Measurements from ENCODE around the gene TCEAL9.
A peak's percentile ranks its signal among the peaks of the same experiment; 100 is the strongest.
"Not testable (repeated sequence)": the region's sequence is repeated elsewhere in the genome, so short reads cannot be mapped to it uniquely, and the experiment has no call there.

TCEAL9 gene

DNA sequence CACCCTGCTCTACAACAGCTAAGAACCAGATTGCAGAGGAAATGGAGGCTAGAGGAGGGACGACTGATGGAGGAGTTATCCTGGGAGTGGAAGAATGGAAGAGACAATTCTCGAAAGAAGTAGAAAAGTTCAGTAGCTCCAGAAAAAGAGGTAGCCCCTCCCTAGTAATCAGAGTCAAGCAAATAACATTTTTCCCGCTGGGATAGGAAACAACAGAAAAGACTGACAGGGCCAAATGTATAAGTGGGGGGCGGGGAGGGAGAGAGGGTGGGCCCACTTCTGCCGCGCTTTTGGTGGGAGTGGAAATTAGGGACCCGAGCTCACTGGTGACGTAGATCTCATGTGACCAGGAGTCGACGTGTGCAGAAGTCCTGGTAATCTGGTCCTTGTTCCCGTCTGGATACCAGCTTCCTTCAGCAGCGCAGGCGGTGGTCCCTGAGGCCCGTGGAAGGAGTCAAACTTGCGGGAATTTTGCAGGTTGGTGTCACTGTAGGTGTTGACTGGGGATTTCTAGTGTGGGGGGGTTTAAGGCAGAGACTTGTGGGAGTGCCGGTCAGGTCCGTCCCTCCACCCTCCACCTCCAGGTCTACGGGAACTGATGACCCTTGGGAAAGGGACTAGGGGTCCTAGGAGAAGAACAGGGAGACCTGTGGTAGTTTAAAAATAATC lies at the start of gene TCEAL9:
Gene TCEAL9, plus strand, starts transcription at position 377 of the 669 bp plus-strand sequence. CDS start 1,179 bp downstream, outside the sequence.
- DNase-seq, result peak; percentile 81

DNA sequence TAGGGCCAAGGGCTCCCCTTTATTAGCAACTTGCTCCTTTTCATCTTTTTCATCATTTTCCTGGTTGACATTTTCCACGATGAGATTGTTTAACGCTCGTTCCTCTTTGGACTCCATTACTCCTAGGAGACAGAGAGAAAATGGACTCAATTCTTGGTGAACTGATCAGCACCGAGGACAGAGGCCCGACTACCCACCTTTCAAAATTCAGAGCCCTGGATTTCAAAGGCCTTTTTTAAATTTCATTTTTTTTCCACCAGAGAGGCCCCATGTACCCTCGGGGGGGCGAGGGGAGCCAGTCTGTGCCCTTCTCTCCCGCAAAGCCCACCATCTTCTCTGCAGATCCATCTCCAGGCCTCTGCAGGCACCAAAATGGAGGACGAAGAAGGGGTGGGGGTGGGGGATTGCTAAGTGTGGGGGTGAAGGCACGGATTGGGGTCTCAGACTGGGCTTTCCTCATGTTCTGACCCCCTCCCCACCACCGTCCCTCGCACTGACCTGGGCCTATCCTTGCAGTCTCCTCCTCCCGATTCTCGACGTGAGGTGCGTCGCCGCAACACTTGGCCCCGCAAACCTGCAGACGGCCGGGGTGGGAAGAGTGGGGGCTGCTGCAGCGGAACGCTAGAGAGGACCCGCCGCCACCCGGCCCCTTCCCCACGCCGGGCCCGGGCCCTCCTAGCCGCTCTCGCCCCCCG lies 46.3 kb upstream of the TCEAL9 start:
- no peak for DNase-seq

DNA sequence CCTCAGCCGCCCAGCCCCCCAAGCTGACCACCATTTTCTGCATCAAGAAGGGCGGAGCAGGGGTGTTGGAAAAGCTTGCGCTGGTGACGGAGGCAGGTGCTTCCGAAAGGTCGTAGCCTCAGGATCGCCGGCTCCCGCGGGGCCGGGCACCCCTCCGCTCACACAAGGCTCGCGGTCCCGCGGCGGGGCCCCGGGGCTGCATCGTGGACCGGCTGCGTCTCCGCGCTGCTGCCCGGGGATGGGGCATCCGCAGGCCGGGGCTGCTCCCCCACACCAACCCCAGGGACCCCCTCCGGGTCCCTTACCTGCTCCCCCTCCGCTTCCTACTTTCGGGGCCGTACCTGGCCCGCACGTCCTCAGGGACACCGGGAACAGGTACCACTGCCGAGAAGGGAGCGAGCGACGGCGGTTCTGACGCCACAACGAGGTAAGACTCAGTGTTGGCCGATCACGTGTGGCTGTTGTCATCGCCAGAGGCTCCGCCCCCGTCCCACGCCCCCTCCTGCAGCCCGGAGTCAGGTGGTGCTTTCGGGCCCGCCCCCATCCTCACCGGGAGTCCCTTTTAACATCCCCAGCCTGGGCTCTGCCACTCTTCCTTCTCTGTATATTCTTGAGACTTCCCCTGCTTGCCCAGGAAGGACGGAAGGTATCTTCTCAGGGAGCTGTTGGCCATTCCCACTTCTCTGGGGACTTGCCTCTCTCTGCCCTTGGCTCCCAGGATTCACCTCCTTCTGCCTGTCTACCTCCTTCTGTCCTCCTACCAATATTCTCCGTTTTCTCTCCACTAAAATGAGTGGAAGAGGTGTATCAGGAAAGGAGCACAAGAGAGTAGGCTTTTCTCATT lies 45.5 kb upstream of the TCEAL9 start, which contains the start of gene BEX2:
Gene BEX2, minus strand, starts transcription at position 436 of the 844 bp plus-strand sequence. CDS start 1,014 bp downstream, outside the sequence.
- DNase-seq, result peak; percentile 39

- no peak for DNase-seq
Measured at GRCh38 chrX:103311399-103311780, 44.9 kb upstream of the TCEAL9 start.

GRCh38 chrX:103329991-103330390 lies 26.3 kb upstream of the TCEAL9 start, which contains the start of gene TCEAL7:
TCEAL7 (plus strand) TSS chrX:103330239; CDS start chrX:103331404, 1,165 bp downstream.
- peak; percentile 64 for DNase-seq

DNA sequence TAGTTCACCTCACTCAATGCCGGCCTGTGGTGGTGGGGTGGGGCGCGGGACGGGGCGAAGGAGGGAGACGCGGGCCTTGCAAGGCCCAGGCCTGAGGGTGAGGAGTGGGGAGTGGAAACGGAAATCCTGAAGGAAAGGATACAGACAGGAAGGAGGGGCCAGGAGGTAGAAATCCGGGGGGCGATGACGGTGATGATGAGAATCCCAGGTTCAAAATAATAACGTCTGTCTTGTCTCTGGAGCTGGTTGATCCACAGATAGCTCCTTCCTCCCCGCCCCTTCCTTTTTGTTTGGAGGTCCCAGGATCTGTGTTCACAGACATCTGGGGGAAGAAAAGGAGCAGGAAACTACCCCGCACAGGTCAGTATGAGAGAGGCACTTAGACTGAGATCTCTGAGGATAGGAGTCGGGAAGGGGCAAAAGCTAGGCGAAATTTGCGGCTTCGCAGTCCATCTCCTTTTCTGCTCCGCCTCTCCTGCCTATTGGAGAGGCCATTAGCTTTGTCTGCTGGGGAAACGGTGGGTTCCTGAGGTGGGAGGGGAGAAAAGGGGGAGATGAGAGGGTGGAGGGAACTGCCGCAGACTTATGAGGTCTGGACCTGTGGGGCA lies 25.5 kb upstream of the TCEAL9 start:
- peak; percentile 8 for DNase-seq

DNA sequence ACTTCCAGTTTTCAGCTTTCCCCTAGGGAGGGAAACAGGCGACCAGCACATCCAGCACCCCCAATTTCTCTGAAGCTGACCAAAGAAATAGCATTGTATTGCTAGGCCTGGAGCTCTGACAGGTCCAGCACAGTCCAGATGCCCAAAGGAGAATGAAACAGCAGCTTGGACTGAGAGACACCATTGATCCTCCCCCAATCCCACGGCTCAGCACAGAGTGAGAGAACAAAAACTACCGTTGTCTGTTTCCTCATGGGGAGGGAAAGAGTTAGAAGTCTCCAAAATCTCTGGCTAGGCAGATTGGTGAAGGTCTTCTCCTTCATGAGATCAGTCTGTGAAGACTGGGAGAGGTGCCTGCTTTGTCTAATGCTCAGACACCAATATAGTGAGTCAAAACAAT lies 17.6 kb upstream of the TCEAL9 start:
- DNase-seq, result no peak

DNA sequence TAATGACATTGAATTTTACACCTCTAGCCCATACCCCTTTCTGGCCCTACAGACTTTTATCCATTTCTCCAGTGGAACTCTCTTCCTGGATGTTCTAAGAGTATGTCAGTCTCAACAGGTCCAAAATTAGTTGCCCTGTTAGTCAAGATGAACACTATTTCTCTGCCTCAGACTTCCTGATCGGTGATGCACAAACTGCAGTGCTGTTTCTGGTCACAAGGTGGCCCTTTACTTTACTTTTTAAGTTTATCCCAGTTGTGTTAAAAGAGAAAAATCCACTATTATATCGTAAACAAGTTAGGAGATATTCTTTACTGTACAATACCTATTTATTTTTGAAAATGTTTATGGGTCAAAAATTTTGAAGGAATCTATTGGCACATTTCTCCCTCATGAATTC lies 13.2 kb upstream of the TCEAL9 start:
- DNase-seq, result peak; percentile 43

GRCh38 chrX:103344606-103345005 lies 11.7 kb upstream of the TCEAL9 start:
- DNase-seq, result no peak

DNA sequence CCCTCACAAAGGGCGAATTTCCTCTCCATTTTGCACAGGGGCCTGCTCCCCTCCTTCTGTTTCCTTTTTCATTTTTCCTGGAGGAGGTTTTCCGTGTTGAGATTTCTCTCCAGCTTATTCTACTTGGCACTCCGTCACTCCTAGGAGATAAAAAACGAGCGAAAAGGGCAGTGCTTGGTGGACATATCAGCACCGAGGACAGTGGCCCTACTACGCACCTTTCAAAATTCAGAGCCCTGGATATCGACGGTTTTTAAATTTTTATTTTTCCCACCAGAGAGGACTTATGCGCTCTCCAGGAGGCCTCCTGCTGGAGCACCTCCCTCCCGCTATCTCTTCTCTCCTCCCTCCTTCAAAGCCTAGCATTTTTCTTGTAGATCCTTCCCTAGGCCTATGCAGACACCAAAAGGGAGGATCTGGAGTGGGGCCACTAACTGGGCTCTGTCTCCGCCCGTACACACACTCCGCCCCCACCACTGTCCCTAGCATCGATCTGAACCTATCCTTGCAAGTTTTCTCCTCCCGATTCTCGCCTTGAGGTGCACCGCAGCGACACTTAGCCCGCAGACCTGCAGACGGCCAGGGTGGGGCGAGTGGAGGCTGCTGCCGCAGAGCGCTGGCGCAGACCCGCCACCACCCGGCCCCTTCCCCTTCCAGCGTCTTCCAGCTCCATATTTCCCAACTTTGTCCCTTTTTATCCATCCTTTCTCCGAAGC lies 8.5 kb upstream of the TCEAL9 start:
- DNase-seq, result no peak

- no peak for DNase-seq
Measured at GRCh38 chrX:103356858-103357257, 552 bp downstream of the TCEAL9 start.

GRCh38 chrX:103357871-103358270 lies 1.6 kb downstream of the TCEAL9 start:
- no peak for DNase-seq

- not testable (repeated sequence) for DNase-seq
Measured at GRCh38 chrX:103359605-103360004, 3.3 kb downstream of the TCEAL9 start.

DNA sequence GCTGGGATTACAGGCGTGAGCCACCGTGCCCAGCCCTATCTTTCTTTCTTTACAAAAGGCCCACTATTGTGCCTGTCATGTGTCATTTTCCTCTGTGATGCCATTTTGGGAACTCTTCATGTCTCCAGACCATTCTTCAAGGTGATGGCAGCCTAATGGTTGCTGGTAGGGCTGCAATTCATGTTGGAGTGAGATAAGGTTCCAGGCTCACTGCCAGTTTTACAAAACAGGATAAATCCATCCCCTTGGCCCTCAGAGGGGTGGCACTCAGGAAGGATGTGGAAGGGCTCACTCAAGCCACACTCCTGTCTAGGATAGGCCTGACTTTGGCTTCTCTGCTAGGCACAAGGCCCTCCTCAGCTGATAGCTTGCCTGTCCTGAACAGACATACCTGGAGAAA lies 3.8 kb downstream of the TCEAL9 start:
- no peak for DNase-seq

DNA sequence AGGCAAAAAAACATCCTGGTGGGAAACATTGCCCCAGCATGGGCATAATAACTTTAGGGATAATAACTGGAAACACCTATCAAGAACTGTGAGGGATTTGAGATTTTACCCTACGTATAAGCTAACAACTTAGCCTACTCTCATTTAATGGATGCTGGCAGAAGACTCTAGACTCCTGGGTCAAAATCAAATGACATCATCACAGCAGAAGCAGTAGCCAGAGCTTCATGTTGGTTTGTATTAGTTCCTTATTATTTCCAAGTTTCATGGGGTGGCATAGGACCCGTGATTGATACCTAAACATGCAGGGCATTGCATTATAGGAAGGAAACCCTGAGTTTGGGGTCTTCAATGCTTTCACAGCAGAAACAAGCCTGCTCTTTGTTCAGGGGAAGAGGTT lies 4.6 kb downstream of the TCEAL9 start:
- no peak for DNase-seq

- DNase-seq, result no peak
Measured at GRCh38 chrX:103361798-103362197, 5.5 kb downstream of the TCEAL9 start.

DNA sequence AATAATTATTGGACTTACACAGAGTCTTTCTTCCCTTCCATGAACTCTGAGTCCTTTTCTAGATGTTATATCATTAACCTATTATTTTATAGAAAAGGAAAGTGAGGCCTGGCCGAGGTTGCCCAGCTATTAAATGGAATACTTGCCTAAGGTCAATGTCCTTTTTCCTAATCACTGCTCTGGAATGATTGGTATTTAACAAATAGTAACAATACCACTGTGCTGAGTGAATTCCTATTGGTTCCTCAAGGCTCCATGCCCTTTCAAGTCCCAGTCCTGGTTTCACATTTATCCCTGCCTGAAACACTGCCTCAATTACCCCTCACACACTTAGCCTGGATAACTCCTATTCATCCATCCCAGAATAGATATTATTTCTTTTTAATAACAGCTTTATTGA lies 6.2 kb downstream of the TCEAL9 start:
- peak; percentile 77 for DNase-seq

DNA sequence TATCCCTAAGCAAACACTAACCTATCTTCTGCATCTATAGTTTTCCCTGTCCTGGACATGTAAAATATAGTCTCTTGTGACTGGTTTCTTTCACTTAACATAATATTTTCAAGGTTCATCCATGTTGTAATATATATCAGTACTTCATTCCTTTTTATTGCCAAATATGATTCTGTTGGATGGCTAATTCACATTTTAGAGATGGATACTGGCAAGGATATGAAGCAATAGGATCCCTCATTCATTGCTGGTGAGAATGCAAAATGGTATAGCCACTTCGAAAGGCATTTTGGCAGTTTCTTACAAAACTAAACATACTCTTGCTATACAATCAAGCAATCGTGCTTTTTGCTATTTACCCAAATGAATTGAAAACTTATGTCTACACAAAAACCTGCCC lies 6.7 kb downstream of the TCEAL9 start:
- no peak for DNase-seq

DNA sequence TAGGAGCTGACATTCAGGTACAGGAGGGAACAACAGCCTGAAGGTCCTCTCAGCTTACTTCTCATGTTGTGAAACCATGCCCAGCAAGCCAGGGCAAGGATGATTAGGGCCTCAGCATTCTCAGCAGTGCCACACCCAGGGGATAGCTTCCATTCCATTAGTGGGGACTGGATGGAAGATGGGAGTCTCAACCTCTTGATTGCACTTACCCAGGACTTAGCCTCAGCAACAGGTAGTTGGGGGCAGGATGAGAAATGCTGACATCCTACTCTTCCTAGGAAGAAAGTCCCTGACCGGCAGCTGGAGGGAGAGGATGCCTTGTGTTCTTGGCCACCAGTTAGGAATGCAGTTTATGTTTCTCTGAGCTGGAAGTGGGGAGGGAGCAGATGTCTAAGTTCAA lies 11.2 kb downstream of the TCEAL9 start:
- DNase-seq, result peak; percentile 49

- no peak for DNase-seq
Measured at GRCh38 chrX:103369479-103369878, 13.2 kb downstream of the TCEAL9 start.

DNA sequence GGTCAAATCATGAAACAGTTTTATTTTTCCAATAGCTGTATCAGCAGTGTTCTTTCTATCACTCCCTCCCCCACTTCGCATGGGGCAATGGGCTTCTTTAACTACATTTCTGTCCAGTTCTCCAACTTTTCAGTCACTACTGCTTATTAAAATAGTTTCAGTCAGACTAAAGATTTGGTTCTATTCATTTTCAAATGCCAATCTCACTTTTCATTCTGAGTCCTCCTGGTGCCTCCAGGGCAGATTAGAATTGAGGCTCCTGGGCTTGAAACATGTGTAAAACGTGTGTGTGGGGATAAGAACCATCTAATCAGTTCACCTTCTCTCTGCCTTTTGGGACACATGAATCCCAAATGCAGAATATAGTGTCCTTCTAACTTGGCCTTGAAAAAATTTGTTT lies 16.6 kb downstream of the TCEAL9 start:
- no peak for DNase-seq

DNA sequence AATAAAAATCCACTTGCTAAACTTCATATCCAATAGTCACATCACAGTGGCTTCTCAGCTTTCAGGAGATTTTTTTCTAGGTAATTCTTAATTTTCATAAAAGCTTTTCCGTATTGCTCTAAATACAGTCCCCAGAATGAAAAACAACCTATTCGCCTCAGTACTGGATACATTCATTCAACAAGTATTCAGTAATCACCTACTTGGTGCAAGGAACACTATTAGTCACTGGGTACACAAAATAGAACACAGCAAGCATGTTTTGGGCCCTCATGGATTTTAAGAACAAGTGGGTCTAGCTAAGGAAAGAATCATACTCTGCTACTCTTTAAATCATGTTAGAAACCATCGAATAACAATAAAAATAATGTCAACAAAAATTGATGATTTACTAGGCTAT lies 17.3 kb downstream of the TCEAL9 start:
- no peak for DNase-seq

Measured in EL (cell line).